Inflammatory macrophage treated with lipopolysaccharide for 1 hour (primary cell): ENCODE results near the gene VPS26C.
"Not testable (repeated sequence)": the region's sequence is repeated elsewhere in the genome, so short reads cannot be mapped to it uniquely, and the experiment has no call there.

ENCODE experiments used
- DNase-seq, 2 donors: peaks; one replicate each; pipeline ENCODE4 v3.0.0-alpha.2; 2020 to 2022

VPS26C gene

DNA sequence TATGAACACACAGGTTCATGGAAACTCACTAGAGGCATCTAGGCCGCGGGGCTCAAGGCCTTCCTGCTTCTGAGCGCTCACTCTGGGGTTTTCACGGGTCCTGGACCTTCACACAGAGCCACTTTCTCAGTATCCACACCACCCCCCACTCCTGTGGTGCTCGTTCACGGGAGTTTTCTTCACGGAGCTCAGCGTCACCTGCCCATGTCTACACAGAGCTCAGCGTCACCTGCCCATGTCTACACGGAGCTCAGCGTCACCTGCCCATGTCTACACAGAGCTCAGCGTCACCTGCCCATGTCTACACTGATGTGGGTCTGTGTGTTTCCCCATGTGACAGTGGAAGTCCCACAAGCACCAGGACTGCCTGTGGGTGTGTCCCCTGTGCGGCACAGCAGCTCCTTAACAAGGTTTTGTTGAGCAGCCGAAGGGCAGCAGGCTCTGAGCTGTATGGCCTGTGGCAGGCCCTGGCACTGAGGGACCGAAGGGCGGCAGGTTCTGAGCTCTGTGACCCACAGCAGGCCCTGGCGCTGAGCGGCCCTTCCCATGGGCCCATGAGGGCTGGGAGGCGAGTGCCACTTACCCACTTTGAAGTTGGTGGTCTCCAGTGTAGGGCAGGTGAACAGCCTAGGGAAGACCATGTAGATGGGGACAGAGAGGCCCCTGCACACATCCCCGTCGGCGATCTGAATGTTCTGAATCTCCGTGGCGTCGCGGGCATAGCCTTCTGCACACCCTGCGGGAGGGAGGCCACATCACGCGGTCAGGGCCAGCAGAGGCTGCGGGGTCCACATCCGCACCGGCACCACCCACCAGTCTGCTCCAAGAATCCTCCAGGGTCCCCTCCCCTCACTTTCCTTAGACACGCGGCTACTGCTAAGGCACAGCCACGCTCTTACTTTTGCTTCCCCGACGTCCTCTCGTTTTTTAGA, 39.8 kb downstream of the VPS26C start:
- DNase-seq: no peak

DNA sequence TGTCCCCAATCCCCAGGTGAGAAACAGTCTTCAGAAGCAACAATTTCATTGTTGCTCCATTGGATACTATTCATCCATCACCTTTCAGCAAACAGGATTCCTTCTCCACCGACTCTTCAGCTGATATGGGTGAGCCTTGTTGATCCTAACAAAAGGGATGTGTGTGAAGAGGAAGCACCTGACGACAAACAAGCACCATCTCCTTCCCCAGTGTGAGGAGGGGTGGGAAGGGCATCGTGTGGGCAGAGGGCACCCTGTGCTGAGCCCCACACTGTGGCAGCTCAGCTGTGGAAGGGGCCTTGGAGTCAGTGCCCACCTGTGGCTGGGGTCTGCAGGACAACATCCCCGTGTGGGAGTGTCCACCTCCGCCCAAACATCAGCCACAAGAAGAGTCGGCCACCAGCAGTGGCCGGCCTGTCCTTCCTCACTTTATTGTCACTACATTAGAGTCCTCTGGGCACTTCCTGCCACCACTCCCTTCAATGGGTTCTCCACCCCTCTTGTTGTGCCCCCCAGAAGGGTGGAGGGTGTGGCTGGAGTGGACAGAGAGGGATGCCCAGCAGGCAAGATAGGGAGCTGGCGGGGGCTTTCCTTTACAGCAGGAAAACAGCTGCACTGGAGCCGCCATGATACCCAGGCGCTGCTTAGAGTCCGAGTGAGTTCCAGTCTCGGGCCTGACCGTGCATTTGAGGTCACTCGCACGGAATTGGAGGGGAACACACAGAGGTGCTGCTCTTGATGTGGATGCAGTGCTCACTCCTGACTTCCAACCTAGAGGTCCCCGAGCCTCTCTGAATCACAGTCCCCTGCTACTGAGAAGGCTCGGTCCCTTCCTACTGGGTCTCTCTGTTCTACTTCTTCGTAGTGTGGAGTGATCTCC, 40.9 kb downstream of the VPS26C start:
- no peak for DNase-seq

DNA sequence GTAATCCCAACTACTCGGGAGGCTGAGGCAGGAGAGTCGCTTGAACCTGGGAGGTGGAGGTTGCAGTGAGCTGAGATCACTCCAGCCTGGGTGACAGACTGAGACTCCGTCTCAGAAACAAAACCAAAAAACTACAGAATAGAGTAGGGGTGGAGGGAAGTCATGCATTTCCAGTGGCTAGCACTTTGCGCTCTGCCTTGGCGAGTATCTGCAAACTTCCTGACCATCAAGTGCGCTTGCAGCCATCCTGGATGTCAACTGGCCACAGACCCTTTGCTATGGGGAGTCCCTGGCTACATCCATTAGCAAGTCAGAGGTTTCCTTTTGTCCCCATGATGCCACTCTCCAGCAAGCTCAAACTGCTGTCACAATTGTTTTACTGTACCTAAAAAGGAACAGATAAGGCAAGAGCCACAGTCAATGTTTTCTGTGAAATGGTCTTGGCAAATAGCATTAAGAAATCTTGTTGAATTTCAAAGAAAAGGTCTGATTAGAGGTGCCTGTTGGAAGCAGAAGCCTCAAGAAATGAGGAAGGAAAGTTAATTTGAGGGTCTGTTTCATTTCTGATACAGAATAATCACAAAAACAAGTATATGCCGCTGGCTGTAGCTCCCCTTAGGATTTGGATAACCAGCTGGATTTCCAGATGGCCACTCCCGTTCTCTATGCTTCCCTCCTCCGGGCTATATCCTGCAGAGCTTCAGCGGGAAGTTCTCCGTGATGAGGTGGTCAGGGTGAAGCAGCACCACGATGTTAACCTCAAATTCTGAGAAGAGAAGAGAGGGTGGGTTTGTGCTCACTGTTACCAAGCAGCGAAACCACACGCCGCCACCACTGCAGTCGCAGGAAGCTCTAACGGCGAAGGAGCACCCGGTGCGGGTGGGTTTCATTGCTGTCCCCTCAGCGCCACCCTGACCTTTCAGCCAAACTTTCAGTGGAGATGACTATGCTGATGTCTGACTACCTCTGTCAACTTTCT, 42.0 kb downstream of the VPS26C start:
- no peak for DNase-seq

DNA sequence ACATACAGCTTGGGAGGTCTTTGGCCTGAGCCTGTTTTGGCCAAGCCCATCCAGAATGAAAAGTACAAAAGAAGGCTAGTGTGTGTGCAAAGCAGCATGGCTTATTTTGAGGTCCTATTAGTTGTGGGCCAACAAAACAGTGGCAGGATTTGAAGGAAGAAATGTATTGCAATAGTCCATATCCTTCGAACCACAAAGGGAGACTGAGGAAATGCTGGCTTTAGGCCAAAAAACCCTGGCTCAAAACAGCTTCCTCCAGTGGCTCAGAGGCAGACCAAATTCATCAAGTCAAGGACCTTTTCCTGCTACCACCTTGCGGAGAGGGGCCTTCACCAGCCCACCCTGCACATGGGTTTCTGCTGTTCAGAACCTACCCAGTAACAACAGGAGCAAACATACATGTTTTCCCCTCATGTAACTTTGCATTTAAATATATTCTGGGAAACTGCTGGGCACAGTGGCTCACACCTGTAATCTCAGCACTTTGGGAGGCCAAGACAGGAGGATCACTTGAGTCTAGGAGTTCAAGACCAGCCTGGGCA, 43.3 kb downstream of the VPS26C start:
- no peak for DNase-seq

DNA sequence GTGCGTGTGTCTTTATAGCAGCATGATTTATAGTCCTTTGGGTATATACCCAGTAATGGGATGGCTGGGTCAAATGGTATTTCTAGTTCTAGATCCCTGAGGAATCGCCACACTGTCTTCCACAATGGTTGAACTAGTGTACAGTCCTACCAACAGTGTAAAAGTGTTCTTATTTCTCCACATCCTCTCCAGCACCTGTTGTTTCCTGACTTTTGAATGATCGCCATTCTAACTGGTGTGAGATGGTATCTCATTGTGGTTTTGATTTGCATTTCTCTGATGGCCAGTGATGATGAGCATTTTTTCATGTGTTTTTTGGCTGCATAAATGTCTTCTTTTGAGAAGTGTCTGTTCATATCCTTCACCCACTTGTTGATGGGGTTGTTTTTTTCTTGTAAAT, 44.9 kb downstream of the VPS26C start:
- not testable (repeated sequence) for DNase-seq

DNA sequence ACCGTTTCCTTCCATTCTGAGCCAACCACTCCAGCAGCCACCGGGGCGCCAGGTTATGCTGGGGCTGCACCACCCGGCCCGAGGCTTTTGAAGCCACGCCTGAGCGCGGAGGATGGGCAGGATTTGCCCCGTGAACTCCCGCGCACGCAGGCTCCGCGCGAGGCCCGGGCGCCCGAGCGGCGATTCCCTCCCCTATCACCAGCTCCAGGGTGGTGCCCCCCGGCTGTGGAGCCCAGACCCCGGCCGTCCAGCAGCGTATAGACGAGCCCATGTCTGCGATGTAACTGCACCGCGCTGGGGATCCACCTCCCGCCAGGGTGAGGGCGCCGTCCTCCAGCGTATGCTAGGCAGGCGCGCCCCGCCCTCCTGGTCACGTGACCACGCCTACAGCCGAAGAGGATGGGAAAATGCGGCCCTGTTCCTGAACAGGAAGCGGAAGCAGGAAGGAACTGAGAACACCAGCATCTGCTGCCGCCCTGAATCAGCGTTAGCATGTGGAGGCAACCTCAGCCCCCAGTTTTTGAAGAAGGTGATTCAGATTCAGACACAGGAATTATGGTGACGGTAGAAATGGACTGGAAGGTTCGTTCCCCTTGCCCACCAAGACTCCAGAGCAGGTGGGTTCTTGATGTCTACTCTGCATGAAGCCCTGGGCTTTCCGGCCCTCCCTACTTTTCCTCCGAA, 46.0 kb downstream of the VPS26C start:
- DNase-seq: peak; percentile 91 to 96

DNA sequence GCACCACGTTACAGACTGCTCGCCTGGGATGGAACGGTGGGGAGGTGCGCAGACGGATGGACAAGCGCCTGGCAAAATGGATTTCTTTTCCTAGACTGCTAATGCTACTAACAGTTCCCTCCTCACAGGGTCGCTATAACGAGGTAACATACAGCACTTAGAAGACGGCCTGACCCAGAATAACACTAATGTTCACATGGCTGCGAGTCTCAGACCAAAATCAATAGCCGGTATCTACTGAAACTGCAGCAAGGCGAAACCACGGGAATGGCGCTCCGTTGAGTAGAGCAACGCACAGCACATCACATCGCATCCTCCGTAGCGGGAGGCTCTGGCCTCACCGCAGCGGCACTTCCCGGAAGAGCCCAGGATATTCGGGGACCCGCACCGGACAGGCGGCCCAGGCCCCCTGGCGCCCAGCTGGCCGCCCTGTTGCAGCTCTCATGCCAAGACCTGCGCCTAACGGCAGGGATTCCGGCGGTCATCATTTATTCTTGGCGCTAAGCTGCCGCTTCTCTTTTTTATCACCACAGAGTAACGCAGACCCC, 46.6 kb downstream of the VPS26C start:
- peak; percentile 7 to 16 for DNase-seq

DNA sequence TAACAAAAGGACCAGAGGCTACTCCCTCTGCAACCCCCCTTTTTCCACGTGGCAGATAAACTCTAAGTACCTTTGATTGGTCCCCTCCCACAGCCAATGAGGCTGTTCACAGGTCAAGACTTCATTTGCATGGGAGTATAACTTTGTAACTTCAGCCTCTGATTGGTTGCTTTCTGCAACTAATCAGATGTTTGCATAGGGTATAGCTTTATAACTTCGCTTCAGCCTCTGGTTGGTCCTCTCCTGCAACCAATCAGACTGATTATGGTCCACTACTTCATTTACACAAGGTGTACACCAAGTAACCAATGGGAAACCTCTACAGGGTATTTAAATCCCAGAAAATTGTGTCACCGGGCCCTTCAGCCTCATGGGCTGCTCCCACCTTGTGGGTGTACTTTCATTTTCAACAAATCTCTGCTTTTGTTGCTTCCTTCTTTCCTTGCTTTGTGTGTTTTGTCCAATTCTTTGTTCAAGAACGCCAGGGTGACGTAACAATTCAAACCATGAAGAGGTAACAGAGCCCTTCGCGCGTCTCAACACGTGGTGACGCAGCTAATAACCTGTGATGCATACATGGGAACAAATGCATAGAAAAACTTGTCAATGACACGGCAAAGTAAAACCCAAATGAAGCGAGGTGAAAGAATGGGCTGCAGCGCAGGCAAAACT, 47.2 kb downstream of the VPS26C start:
- DNase-seq: peak in 1 of 2 donors; percentile 15

DNA sequence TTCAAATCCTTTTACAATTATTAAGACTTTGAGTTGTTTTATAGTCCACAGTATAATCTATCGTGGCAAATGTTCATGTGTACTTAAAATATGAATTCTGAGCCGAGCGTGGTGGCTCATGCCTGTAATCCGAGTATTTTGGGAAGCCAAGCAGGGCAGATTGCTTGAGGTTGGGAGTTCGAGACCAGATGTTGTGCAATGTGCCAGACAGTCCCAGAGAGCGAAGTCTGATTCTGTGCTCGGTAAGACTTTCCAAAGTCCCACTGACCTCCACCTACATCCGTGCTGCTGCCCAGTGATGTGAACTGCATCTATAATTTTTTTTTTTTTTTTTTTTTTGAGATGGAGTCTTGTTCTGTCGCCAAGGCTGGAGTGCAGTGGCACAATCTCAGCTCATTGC, 52.2 kb downstream of the VPS26C start:
- DNase-seq: no peak

DNA sequence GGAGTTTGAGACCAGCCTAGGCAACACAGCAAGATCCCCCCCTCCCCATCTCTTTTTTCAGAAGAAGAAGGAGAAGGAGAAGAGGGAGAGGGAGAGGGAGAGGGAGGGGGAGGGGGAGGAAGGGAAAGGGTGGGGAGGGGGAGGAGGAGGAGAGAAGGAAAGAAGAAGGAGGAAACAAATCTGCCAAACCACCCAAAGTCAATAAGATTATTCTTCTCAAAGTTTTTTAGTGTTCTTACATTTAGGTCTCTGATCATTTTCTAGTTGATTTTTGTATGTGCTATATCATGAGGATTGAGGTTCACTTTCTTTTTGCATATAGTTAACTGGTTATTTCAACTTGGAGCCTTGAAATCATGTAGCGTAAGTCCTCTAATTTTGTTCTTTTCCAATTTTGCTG, 56.3 kb downstream of the VPS26C start:
- DNase-seq: no peak

DNA sequence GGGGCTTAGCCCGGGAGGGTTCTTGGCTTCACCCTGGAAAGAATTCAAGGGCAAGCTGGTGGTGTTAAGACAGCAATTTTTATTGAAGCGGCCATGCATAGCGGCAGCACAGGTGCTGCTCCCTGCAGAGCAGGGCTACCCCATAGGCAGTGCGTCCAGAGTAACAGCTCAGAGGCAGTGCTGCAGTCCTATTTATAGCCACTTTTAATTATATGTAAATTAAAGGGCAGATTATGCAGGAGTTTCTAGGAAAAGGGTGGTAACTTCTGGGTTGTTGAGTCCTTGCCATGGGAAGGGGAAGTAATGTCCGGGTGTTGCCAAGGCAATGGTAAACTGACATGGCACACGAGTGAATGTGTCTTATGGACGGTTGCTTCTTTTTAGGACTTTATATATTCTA, 57.0 kb downstream of the VPS26C start:
- DNase-seq: peak; percentile 49 to 65

DNA sequence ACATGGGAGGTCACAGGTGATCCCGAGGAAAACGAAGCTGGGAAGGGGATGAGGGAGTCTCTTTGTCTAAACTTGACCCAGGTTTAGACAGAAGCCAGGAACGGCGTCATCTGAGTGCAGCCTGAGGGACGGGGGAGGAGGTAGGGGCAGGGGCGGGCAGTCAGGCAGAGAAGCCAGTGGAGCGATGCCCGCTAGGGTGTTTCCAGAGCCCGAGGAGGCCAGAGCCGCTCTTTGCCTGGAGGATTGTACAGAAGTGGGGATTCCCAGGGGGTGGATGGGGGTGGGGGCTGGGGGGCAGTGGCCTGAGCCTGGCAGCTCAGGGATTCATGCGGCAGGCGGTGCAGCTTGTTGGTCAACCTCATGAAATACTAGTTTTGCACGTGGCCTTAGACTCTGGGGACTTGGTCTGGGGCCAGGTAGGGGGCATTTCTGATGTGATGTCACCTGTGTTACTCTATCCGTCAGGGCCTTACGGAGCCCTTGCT, 58.4 kb downstream of the VPS26C start:
- DNase-seq: no peak

DNA sequence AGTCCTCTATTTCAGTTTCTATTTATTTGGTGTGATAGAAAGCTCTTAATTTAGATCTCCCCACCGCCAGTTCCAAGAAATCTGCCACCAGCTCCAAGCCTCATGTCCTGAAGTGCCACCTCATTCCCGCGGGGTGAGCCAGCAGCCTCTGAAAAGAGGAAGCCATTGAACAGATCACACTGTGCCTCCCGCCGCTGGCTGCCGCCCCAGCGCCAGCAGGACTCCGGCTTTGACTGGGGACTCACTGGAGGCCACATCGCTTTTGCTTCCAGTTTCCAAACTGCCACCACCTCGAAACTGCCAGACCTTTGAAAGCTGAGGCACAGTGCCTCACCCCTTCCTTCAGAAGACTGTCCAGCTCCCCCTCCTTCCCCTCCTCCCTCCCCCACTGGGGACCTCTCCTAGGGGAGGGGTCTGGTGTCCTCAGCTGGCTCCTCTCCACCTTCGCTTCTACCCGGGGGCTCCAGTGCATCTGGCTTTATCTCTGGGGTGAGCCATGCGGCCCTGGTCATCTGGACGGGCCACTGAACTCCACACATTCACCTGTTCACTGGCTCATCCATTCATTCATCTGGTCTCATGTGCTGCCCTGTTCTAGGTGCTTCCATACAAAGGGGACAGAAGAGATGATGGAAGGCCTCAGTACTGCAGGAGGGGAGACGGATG, 58.9 kb downstream of the VPS26C start:
- DNase-seq: peak; percentile 86 to 91

DNA sequence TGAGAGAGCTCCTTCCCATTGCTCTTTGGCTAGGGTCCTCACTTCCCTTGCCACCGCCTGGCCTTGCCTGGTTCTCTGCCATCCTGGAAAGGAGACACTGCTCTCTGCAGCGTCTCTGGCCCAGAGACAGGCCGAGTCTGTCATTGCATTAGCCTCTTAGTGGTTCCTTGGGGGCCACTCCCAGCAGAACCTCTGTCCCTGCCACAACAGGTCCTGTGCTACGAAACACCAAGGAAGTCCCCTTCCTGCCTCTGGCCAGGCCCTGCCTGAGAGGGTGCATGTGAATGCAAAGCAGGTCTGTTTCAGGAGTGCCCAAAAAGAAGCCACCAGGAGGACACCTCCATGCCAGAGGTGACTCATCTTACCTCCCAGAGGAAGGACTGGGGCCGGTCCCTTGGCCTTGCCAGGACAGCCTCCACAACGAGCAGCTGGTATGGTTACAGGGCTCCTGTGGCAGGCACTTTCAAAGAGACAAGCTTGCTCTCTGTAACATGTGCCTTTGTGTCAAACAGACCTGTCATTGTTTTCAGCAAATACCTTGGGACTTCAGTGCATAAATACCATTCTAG, 59.6 kb downstream of the VPS26C start:
- DNase-seq: peak; percentile 3 to 47

DNA sequence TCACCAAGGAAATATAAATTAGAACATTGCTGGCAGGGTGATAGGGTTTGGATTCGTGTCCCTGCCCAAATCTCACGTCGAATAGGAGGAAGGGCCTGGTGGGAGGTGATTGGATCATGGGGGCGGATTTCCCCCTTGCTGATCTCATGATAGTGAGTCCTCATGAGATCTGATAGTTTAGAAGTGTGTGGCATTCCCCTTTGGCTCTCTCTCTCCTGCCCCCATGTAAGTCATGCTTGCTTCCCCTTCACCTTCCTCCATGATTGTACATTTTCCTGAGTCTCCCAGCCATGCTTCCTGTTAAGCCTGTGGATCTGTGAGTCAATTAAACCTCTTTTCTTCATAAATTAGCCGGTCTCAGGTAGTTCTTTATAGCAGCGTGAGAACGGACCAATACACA, 60.6 kb downstream of the VPS26C start:
- DNase-seq: peak; percentile 38 to 73

DNA sequence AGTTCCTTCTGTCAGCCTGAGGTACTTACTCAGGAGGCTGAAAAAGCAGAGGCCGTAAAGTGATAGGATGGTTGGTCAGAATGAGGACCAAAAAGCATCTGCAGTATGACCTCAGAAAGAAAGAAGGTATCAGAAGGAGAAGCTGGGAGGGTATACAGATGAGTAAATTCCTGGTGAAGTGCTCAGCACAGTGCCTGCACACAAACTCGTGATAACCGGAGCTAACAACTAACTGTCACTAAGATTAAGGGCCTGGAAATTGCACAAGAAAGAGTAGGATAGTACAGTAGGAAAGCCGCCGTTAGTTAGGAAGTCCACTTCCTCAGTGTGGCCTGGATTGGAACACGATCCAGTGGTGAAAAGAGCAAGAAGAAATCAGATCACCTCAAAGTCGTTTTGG, 62.6 kb downstream of the VPS26C start:
- DNase-seq: no peak

DNA sequence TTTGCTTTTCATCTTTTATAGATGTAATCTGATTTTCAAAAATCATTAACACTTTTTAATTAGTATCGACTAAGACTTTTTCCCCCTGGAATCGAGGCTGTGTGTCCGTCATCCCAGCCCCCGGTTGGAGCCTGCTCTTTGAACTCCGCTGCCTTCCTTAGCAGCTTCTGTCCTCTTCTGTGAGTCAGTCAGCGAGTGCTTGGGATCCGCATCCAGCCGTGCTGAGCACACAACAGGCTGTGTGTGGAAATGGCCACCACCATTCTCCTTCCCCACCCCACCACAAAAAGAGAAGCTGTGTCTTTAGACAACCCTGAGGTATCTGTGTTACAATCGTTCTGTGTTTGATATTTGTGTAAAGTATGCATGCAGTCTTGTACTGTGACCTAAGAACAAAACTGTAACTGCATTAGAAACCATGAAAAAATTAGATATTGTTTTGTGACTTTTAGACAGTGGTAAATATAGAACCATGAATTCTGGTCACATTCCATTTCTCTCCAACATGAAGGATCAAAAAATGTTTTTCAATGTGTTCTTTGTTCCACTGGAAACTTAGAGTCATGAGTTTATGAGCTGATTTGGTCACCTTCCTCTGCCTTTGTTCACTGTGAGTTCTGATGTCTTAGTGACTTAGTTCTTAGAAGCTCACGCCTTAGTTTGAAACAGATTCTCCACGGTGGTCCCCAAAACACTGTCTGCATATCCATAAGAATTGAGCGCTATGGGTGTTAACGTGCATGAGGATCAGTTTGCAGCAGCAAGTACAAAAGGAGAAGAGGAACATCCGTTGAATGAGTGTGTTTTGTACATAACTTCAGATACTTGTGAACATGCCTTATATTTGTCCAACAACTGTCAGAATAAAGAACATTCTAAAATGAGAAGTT, 64.7 kb downstream of the VPS26C start:
- DNase-seq: no peak
